Activated CD4-positive, alpha-beta T cell treated with anti-CD3 and anti-CD28 coated beads, Interleukin-2, amount 50 U/mL, for 48 hours (primary cell): ENCODE measurements around the gene ZNF283.
A peak's percentile ranks its signal among the peaks of the same experiment; 100 is the strongest.
"Not testable (repeated sequence)": the region's sequence is repeated elsewhere in the genome, so short reads cannot be mapped to it uniquely, and the experiment has no call there.

Experiments used
- DNase-seq, 2 experiments: peaks; one replicate each; pipeline ENCODE4 v3.0.0-alpha.2; 2020

The ZNF283 gene

DNA sequence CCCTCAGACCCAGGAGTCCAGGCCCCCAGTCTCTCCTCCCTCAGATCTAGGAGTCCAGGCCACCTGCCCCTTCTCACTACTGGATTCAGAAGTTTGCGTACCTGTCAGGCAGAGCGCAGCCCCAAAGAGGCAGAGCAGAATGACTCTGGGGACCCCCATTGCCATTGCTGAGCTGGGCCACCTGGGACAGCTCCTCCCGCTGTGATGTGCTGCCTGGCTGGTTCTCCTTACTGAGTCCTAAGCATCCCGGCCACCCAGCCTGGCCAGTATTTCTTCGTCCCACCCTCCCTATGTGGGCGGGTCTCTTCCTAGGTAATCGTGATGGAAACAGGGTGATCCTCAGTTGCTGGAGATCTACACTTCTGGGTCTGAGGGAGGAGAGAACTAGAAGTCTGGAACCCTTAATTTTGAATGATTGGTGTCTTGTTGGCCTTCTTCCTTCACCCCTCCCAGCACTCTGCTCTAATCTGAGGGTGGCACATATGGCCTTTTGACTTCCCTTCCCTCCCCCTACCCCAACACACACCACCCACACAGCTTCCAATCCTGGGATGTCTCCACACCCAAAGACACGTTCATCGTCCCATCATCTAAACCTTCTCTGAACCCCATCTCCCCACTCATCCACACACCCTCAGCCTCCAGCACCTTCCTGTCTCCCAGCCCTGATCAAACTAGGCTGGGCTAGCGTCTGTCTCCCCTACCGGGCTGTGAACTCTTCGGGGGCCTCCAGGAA lies 24.7 kb upstream of the ZNF283 start, which contains the start of gene LYPD5:
Gene LYPD5, minus strand, starts transcription at position 232 of the 736 bp plus-strand sequence. Its CDS starts 67 bp downstream, at position 165.
- DNase-seq = no peak

- DNase-seq = no peak
Observed at GRCh38 chr19:43804432-43804831, 22.7 kb upstream of the ZNF283 start.

DNA sequence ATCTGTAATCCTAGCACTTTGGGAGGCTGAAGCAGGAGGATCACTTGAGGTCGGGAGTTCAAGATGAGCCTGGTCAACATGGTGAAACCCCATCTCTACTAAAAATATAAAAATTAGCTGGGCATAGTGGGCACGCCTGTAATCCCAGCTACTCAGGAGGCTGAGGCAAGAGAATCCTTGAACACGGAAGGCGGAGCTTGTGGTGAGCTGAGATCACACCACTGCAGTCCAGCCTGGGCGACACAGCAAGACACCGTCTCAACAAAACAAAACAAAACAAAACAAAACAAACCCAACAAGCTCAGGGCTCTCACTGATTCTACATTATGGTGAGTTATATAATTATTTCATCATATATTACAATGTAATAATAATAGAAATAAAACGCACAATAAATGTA lies 20.7 kb upstream of the ZNF283 start:
- not testable (repeated sequence) for DNase-seq

DNA sequence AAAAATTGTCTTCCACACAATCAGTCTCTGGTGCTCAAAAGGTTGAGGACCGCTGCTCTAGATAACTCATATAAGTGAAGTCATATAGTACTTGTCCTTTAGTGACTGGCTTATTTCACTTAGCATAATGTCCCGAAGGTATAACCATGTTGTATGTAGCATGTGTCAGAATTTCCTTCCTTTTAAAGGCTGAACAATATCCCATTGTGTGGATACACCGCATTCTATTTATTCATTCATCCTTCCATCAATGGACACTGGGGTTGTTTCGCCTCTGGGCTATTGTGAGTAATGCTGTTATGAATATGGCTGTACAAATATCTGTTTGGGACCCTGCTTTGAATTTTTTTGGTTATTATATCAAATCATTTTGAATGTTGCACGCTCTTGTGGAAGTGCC lies 20.3 kb upstream of the ZNF283 start:
- DNase-seq = no peak

DNA sequence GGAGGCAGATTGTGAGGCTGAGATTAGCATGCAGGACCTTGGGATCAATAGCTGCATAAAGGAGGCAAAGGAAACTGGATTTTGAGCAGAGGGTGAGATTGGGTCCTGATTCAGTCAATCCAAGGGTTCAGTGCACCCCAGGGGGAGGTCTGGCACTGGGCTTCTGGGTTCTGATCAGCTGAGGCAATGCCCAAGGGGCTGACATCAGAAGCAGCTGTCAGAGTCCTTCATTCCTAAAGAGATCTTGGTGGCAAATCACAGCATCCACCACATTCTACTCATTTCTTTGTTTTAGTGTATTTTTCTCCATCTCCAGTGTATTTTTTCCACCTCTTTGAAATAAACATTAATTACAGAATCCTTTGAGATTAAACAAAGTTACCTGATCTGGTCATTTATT lies 19.5 kb upstream of the ZNF283 start:
- no peak for DNase-seq

GRCh38 chr19:43809762-43810696 lies 17.1 kb upstream of the ZNF283 start:
- no peak for DNase-seq

- DNase-seq = no peak
Observed at GRCh38 chr19:43811837-43812236, 15.3 kb upstream of the ZNF283 start.

- DNase-seq = no peak
Observed at GRCh38 chr19:43812259-43812658, 14.9 kb upstream of the ZNF283 start.

GRCh38 chr19:43812688-43813087 lies 14.4 kb upstream of the ZNF283 start:
- DNase-seq = peak in 1 of 2 experiments; percentile 8

GRCh38 chr19:43814663-43815352 lies 12.3 kb upstream of the ZNF283 start:
- DNase-seq = no peak

DNA sequence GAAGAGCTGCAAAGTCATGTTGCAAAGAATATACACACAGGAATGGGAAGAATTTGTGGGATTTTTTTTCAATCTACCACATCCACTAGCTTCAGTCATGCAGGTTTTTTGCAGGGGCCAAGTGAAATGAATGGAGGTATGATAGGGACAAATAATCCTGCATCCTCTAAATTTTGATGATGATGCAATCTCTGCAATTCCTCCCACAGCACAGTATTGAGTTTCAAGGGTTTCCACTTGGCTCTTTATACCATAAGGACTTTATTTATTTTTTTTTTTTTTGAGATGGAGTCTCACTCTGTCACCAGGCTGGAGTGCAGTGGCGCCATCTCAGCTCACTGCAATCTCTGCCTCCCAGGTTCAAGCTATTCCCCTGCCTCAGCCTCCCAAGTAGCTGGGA lies 9.7 kb upstream of the ZNF283 start:
- DNase-seq = not testable (repeated sequence)

GRCh38 chr19:43818500-43818899 lies 8.6 kb upstream of the ZNF283 start:
- DNase-seq = no peak

DNA sequence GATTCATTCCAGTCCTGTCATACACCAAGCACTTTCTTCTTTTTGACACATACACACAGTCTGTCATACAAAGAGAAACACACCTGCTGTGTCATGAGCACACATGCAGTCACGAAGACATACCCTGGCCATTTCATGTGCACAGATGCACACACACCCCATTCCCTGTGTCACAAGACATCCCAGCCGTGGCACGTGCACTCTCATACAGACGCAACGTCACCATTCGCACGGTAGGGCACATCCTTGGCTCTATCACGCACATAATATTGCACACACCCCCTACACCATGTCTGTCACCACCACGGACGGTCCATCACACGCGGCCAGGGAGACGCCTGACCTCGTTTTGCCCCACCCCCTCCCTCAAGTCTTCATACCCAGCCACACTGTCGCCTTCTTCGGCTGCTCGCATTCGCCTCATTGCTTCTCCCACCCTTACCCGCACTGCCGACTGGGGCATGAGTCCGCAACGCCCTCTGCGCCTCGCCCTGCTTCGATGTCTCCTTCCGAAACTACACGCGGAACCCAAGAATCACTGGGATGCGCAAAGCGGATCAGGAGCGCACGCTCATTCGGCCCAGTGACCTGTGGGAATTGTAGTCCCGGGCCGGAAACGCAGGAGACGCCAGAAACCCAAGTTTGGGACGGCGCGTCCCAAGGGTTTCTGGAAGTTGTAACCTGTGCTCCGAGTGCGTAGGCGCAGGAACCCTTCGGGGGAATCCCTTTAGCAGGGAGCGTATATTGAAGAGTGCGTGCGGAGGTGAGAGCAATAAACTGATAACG lies 6.8 kb upstream of the ZNF283 start:
- peak; percentile 31 to 44 for DNase-seq

DNA sequence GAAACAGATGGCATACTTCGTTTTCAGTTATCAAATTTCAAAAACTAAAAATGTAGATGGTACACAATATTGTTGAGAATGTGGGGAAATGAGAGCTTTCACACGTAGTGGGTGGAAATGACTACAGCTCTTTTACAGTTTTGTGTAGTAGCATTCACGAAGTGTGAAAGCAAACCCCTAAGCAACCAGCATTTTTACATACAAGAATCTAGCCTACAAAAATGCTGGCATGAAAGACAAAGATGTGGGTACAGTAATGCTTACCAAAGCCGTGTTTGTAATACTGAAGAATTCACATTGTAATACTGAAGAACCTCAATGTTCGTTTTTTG lies 6.3 kb upstream of the ZNF283 start:
- no peak for DNase-seq

DNA sequence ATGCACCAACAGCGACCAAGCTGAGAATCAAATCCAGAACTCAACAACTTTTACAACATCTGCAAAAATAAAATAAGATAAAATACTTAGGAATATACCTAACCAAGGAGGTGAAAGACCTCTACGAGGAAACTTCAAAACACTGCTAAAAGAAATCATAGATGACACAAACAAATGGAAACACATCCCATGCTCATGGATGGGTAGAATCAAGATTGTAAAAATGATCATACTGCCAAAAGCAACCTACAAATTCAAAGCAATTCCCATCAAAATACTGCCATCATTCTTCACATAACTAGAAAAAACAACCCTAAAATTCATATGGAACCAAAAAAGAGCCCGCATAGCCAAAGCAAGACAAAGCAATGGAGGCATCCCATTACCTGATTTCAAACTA lies 3.3 kb upstream of the ZNF283 start:
- DNase-seq = not testable (repeated sequence)

GRCh38 chr19:43824572-43824971 lies 2.5 kb upstream of the ZNF283 start:
- DNase-seq = not testable (repeated sequence)

DNA sequence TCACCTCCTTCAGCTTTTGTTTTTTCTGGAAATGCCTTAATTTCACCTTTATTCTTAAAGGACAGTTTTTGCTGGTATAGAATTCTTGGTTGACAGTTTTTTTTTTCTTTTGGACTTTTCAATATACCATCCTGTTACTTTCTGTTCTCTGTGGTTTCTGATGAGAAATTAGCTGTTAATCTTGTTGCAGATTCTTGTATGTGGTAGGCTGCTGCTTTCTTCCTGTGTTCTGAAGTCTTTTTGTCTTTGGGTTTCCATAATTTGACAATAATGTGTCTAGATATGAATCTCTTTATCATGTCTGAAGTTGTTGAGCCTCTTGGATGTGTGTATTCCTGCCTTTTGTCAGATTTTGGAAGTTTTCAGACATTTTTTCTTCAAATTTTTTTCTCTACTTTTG lies 12.0 kb downstream of the ZNF283 start:
- no peak for DNase-seq

- DNase-seq = no peak
Observed at GRCh38 chr19:43842007-43842406, 14.9 kb downstream of the ZNF283 start.

DNA sequence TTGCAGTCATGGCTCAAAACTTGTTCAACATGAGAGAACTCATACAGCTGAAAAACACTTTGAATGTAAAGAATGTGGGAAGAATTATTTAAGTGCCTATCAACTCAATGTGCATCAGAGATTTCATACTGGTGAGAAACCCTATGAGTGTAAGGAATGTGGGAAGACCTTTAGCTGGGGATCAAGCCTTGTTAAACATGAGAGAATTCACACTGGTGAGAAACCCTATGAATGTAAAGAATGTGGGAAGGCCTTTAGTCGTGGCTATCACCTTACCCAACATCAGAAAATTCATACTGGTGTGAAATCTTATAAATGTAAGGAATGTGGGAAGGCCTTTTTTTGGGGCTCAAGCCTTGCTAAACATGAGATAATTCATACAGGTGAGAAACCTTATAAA lies 20.1 kb downstream of the ZNF283 start:
- no peak for DNase-seq

DNA sequence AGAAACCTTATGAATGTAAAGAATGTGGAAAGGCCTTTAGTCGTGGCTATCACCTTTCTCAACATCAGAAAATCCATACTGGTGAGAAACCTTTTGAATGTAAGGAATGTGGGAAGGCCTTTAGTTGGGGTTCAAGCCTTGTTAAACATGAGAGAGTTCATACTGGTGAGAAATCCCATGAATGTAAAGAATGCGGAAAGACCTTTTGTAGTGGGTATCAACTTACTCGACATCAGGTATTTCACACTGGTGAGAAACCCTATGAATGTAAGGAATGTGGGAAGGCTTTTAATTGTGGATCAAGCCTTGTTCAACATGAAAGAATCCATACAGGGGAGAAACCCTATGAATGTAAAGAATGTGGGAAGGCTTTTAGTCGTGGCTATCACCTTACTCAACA lies 20.8 kb downstream of the ZNF283 start:
- DNase-seq = no peak

GRCh38 chr19:43848821-43849220 lies 21.7 kb downstream of the ZNF283 start:
- no peak for DNase-seq

DNA sequence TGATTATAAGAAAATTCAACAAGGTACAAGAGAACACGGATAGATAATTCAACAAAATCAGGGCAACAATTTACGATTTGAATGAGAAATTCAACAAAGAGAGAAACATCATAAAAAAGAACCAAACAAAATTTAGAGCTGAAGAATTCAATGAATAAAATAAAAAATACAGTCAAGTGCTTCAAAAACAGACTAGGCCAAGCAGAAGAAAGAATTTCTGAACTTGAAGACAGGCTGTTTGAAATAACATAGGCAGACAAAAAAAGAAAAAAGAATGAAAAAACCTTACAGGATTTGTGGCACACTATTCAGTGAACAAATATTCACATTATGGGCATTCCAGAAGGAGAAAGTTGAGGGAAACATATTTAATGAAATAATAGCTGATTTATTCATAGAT lies 31.1 kb downstream of the ZNF283 start:
- DNase-seq = no peak

GRCh38 chr19:43866923-43867322 lies 39.8 kb downstream of the ZNF283 start:
- DNase-seq = not testable (repeated sequence)
